GM19438 (cell line): Measurements from ENCODE around the gene NSUN7.
A peak's percentile ranks its signal among the peaks of the same experiment; 100 is the strongest.

Source experiments
- ATAC-seq: cut with Tn5 transposase; IDR thresholded peaks from one replicate; pipeline ENCODE4 v1.9.1; 2021; ENCODE audit warnings: low read depth; ENCODE audit not compliant: unreplicated experiment

The NSUN7 gene

GRCh38 chr4:40734497-40734896, 15.3 kb upstream of the NSUN7 start:
- ATAC-seq = no peak

DNA sequence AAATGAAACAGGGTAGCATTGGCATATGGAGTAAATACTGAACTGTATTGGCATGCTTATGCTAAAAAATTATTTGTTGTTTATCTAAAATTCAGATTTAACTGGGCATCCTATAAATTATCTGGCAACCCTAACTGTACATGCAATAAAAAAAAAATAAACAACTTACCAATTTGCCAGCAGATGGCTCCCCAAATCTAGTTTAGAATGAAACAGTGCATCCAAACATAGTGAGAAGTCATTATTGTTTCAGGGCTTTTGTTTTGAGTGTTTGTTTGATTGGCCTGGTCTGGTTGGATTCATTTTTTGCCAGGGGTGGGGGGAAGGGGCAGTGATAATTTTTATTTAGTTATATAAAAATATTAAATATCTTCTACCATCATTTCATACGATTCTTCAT, 12.8 kb upstream of the NSUN7 start:
- no peak for ATAC-seq

- ATAC-seq = no peak
These were observed 11.9 kb upstream of the NSUN7 start for GRCh38 chr4:40737879-40738278.

- no peak for ATAC-seq
These were observed 10.4 kb upstream of the NSUN7 start for GRCh38 chr4:40739347-40739746.

GRCh38 chr4:40744218-40744617, 5.5 kb upstream of the NSUN7 start:
- ATAC-seq = no peak

DNA sequence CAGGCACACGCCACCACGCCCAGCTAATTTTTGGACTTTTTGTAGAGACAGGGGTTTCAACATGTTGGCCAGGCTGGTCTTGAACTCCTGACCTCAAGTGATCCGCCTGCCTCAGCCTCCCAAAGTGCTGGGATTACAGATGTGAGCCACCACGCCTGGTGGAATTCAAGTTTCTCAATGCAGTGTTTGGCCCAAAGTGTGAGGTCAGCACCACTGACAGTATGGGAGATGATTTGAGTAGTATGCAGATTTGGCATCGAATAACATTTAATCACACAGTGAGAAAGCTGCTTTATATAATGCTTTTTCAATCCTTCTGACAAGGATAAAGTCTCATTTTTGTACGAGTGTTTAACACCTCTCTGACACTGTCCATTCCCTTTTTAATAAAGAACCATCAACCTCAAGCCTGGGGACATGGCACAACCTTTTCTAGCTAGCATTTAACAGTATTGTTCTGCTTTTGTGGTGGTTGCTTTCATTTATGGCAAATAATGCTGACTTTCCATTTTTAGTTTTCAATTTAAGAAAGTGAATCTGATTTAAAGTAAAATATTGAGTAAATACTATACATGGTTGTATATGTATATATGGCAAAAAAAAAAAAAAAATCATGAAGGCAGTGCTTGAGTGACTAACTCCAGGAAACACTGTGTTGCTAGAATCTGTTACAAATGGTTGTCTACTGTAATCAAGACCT, 4.3 kb upstream of the NSUN7 start:
- no peak for ATAC-seq

DNA sequence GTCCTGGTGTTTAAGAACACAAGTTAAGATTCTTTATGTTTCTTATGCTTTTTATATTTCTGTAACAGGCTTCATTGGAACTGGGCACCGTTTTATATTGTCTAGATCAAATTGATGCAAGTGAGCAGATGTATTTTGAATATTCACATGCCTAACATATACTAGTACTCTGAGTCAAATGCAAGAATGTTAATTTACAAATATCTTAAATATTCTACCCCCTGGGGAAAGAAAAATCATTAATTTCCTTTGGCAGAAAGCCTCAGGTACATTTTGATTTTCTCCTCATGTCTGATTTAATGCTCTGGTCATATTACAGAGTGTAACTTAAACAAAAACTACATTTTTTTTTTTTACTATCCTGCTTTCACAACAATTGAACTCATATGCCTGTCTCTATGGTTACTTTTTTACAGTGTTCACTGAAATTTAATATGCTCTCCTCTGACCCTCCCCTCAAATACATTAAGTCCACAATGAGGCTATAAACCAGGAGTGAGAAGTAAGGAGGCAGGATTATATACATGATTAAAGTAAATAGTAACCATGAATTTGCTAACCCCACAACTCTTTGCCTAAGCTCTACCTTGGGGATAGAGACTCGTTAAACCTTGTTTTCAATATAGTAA, 2.4 kb upstream of the NSUN7 start:
- no peak for ATAC-seq

DNA sequence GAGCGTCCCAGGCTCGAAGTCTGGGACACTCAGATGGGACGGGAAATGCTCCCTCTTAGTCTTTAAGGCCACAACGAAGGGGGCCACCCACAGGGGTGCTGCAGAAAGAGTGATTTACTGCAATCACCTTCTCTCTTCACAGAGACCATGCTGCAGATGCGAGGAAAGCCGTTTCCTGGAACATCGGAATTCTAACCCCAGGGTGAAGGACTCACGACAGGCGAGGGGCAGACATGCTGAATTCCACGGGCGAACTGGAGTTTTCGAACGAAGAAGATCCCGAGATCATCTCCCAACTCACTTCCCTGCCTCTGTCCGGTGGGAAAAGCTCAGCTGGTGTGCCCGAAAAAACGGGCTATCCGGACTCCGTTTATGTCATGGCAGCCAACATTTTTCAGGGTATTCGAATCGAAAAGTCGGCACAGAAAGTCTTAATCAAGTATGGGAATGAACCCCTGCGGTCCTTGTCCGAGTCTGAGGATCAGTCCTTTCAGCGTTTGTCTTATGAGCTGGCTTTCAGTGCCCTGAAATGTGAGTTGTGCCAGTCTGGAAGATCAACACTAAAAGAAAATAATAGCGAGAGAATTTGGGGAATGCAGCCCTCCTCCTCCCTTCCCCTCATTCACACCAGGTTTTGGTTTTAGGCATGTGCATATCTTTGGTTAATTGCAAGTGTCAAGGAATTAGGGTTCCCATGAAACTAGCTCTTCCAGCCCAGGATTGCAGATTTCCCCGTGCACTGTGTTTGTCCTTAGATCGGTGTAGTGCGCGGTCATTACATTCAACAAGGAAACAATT, 905 bp downstream of the NSUN7 start:
- ATAC-seq = peak; percentile 7

DNA sequence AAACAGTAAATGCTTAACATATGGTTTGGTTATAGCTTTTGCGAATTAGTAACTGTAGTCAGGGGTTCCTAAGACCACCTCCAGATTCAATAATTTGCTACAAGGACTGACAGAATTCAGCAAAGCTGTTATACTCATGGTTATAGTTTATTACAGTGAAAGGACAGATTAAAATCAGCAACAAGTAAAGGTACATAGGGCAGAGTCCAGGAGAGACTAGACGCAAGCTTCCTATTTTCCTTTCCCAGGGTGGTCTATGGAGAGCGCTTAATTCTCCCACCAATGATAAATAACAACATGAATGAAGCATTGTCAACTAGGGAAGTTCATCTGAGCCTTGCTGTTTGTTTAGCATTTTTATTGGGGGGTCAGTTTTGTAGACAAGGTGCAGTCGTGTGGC, 5.9 kb downstream of the NSUN7 start:
- ATAC-seq = no peak

DNA sequence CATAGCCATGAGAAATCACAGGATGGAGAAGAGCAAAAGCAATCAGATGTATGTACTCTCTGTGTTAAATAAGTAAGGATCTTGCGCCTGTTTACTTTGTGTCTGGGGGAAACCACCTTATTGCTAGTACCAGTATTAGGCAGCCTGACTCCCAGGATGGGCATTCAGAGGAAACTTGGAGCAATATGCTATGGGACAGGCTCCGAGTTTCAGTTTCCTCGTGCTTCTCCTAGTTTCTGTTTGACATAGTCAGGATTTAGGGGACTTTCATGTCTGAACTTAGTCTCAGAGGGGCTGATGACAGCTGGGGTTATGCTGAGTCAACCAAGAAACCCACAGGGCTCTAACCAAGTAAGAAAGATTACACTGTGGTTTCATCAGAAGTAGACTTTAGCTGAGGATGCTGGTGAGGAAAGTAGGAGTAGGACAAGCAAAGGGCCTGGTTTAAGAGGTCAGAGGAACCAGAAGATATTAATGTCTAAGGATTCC, 13.5 kb downstream of the NSUN7 start:
- peak; percentile 99 for ATAC-seq

DNA sequence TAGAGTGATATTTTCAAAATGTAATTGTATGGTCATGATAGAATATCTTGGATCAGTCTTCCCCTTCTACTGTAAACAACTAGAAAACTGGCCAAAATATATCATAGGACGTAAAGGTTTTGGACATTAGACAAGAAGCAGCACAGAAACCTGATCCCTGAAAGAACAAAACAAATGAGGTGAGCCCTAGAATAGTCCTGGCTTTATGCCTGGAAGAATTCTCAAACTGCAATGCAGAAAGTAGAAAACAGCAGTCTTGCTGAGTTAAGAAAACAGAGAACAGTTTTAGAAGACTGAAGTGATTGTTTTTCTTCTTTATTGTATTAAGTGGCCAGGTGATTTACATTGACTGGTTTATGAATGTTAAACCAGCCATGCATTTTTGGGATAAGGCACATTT, 19.5 kb downstream of the NSUN7 start:
- no peak for ATAC-seq

- ATAC-seq = no peak
These were observed 28.3 kb downstream of the NSUN7 start for GRCh38 chr4:40778090-40778489.

DNA sequence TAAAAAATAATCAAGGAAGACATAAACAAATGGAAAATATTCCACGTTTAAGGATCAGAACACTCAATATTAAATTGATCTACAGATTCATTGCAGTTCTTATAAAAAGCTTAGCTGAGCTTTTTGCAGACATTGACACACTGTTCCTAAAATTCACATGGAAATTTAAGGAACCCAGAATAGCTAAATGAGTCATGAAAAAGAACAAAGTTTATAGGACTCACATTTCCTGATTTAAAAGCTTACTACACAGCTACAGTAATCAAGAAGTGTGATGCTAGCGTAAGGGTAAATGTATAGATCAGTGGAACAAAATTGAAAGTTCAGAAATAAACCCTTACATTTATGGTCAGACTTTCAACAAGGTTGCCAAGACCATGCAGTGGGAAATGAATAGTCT, 33.1 kb downstream of the NSUN7 start:
- ATAC-seq = no peak

GRCh38 chr4:40785727-40786126, 36.0 kb downstream of the NSUN7 start:
- ATAC-seq = no peak

DNA sequence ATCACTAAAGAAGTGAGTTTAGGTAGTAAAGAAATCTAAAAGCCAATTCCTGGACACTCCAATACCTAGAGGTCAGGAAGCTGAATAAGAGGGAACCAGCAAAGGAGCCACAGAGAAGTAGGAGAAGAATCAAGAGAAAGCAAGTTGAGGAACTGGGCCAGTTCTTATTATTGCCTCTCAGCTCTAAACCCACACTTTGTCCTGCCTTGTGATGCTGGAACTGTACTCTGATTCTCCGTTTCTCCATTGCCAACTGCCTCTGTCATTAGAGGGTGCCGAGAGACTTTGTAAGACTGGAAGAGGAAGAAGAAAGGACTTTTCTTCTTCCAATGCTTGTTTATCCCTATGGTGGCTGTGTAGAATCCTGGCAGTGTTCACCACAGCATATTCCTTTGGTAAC, 38.6 kb downstream of the NSUN7 start:
- no peak for ATAC-seq

- no peak for ATAC-seq
These were observed 39.3 kb downstream of the NSUN7 start for GRCh38 chr4:40789031-40789430.

- no peak for ATAC-seq
These were observed 40.0 kb downstream of the NSUN7 start for GRCh38 chr4:40789771-40790170.

- ATAC-seq = peak; percentile 89
These were observed 50.3 kb downstream of the NSUN7 start for GRCh38 chr4:40800064-40800463.

DNA sequence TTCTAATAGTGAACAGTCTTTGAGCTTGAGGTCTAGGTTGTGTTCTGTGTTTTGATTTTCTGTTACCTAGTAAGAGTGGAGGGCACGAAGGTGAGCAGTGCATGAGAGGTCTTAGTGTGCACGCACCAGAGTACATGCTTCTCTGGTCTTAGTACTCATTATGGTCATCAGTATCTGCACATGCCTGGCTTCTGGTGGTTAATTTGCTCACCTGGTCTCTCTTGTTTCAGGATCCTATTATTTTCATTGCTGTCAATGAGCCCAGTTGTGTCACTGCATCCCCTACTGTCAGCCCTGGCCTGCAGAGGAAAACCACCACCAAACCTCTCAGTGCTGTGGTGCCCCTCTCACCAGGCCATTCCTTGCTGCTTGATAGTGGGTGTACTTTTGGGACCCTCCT, 54.8 kb downstream of the NSUN7 start:
- no peak for ATAC-seq

DNA sequence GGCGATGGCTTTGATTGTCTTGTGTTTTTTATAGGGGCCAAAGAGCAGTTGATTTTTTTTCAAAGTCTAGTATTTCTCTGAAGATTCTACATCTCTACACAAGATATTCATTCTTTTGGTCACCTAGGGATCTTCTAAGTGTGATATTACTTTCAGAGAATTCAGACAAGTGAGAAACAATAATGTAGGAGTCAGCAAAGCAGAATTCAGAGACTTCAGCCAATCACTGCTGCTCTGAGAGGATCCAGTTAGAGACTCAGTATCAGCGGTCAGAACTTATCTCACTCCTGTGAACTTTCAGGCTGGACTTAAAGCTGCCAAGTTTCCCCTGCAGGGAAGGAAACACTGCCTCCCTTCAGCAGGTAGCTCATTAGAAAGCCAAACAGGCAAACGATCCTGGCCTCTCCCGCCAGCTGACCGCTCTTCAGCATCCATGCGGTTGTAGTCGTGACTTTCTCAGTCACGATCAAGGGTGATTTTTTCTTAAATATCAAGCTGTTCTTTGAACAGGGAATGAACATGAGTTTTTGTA, 59.2 kb downstream of the NSUN7 start:
- ATAC-seq = no peak

- ATAC-seq = no peak
These were observed 62.2 kb downstream of the NSUN7 start for GRCh38 chr4:40811956-40812355.
